Fibroblast of lung (primary cell): ENCODE measurements around the gene CCDC158.

Experiments used
- EZH2 ChIP-seq: IDR thresholded peaks from 2 replicates; pipeline ENCODE4 v1.5.1; 2012; ENCODE audit warnings: low read length, control low read depth, mild to moderate bottlenecking; ENCODE audit errors: missing control alignments
- TF ChIP-seq, protein P1 (sequence below), 2 donors: IDR thresholded peaks in 1 of 2; conservative IDR thresholded peaks in 1 of 2; 1 replicate in 1 of 2; 2 replicates in 1 of 2; pipeline ENCODE4 v1.5.1; 2011 to 2012; ENCODE audit warnings: low read length in 2 of 2, control low read depth in 1 of 2, inconsistent platforms in 1 of 2, low read depth in 1 of 2, mild to moderate bottlenecking in 1 of 2

DNA sequence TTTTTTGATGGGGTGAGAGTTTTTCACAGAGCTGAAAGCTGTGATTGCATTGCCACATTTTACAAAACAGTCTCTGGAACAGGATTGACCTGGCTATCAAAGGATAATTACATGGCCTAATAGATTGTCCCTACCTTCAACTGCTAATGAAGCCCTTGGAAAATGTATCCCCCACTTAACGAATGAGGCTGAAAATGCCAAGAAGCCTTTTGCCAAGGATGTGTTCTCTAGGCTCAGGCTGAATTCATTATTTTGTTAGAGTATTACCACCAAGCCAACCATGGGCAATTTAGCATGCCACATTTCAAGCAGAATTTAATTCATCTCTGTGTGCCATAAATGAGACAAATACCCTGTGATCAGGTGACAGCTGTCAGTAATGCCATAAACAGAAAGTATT lies 49.6 kb upstream of the CCDC158 start:
- TF ChIP-seq EZH2 = no peak
- TF ChIP-seq, protein P1, sequence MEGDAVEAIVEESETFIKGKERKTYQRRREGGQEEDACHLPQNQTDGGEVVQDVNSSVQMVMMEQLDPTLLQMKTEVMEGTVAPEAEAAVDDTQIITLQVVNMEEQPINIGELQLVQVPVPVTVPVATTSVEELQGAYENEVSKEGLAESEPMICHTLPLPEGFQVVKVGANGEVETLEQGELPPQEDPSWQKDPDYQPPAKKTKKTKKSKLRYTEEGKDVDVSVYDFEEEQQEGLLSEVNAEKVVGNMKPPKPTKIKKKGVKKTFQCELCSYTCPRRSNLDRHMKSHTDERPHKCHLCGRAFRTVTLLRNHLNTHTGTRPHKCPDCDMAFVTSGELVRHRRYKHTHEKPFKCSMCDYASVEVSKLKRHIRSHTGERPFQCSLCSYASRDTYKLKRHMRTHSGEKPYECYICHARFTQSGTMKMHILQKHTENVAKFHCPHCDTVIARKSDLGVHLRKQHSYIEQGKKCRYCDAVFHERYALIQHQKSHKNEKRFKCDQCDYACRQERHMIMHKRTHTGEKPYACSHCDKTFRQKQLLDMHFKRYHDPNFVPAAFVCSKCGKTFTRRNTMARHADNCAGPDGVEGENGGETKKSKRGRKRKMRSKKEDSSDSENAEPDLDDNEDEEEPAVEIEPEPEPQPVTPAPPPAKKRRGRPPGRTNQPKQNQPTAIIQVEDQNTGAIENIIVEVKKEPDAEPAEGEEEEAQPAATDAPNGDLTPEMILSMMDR (conservative IDR thresholded peaks at IDR 0.05 in 1 of 2, IDR thresholded peaks at IDR 0.05 in 1 of 2; ENCODE audit: low read depth in 1 of 2, low read length in 2 of 2) = no peak
